22Rv1 (cell line): Measurements from ENCODE around the gene UBE2C.

ENCODE experiments used
- ZFX ChIP-seq: fragments of 450-650 bp; IDR thresholded peaks from 2 replicates; pipeline ENCODE4 v1.6.1; 2017; ENCODE audit warnings: antibody characterized with exemption, borderline replicate concordance
- TF ChIP-seq, protein P1 (sequence below): fragments of 450-650 bp; IDR thresholded peaks from 2 replicates; pipeline ENCODE4 v1.5.1; 2017; ENCODE audit warnings: mild to moderate bottlenecking

DNA sequence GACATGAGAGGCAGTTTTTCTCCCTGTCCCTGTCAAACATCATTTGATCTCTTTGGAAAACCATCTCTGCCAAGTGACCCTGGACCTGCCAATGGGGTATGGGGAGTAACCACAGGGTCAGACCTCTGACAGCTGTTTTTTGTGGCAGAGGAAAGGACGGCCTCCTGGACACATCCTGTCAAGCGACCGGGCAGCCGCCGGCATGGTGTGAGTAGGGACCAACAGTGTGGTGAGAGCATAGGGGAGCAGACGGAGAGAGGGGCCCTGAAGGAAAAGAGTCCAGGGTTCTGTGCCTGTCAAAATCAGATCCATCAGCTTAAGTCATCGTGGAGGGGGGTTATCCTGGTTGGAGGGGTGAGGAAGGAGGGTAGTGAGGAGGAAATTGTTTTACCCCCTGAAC lies 10.6 kb upstream of the UBE2C start:
- TF ChIP-seq, protein P1, sequence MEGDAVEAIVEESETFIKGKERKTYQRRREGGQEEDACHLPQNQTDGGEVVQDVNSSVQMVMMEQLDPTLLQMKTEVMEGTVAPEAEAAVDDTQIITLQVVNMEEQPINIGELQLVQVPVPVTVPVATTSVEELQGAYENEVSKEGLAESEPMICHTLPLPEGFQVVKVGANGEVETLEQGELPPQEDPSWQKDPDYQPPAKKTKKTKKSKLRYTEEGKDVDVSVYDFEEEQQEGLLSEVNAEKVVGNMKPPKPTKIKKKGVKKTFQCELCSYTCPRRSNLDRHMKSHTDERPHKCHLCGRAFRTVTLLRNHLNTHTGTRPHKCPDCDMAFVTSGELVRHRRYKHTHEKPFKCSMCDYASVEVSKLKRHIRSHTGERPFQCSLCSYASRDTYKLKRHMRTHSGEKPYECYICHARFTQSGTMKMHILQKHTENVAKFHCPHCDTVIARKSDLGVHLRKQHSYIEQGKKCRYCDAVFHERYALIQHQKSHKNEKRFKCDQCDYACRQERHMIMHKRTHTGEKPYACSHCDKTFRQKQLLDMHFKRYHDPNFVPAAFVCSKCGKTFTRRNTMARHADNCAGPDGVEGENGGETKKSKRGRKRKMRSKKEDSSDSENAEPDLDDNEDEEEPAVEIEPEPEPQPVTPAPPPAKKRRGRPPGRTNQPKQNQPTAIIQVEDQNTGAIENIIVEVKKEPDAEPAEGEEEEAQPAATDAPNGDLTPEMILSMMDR, result no peak
- no peak for TF ChIP-seq ZFX
